ENCODE measurements around the gene HMGXB4. TPM values are rescaled to one million over a fixed set of nuclear protein-coding genes. Genes with fewer than 3 reads are reported as not detected.
A peak's percentile ranks its signal among the peaks of the same experiment; 100 is the strongest.

HMGXB4 gene
- total and polyA plus RNA-seq, 9 of the 15 experiments (the other 6 are each of a cell fraction or from before 2014, with no cell fraction given), result 9.9 to 31.4 (median 24.8) TPM

GRCh38 chr22:35212009-35212408 lies 45.3 kb upstream of the HMGXB4 start (continued):
- peak; percentile 47; the same call in 1 of the 2 replicates for TF ChIP-seq MGA (IDR thresholded peaks at IDR 0.05)
- TF ChIP-seq TEAD1 (CRISPR knock-in tag; IDR thresholded peaks at IDR 0.05), result peak; percentile 97 to 98
- no peak for TF ChIP-seq ZNF146 (CRISPR knock-in tag; IDR thresholded peaks at IDR 0.05; ENCODE audit: unreplicated experiment)
- peak; percentile 51; the same call in 1 of the 2 replicates for TF ChIP-seq BCOR (IDR thresholded peaks at IDR 0.05)
- TF ChIP-seq RFX1 (IDR thresholded peaks at IDR 0.05), result no peak
- no peak for TF ChIP-seq NCOA2 (IDR thresholded peaks at IDR 0.05; ENCODE audit: partially characterized antibody in 2 of 2)
- TF ChIP-seq BHLHE40 (IDR thresholded peaks at IDR 0.05; ENCODE audit: low read length), result peak; percentile 61; the same call in 1 of the 2 replicates
- TF ChIP-seq HMGN3 (IDR thresholded peaks at IDR 0.05; ENCODE audit: borderline replicate concordance, extremely low read depth, insufficient read length, low read depth, low read length), result peak; percentile 36
- TF ChIP-seq, protein P1, sequence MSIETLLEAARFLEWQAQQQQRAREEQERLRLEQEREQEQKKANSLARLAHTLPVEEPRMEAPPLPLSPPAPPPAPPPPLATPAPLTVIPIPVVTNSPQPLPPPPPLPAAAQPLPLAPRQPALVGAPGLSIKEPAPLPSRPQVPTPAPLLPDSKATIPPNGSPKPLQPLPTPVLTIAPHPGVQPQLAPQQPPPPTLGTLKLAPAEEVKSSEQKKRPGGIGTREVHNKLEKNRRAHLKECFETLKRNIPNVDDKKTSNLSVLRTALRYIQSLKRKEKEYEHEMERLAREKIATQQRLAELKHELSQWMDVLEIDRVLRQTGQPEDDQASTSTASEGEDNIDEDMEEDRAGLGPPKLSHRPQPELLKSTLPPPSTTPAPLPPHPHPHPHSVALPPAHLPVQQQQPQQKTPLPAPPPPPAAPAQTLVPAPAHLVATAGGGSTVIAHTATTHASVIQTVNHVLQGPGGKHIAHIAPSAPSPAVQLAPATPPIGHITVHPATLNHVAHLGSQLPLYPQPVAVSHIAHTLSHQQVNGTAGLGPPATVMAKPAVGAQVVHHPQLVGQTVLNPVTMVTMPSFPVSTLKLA (conservative IDR thresholded peaks at IDR 0.05), result peak; percentile 74 to 88
- TF ChIP-seq RUNX1 (IDR thresholded peaks at IDR 0.05; ENCODE audit: low read depth), result 0 out of 2 replicates have a peak, but pooled peaks have one; percentile 67
- TF ChIP-seq FIP1L1 (IDR thresholded peaks at IDR 0.05; ENCODE audit: low read depth, low read length, poor library complexity, severe bottlenecking), result no peak
- TF ChIP-seq DPF2 (IDR thresholded peaks at IDR 0.05), result peak; percentile 96
- TF ChIP-seq, protein P2, sequence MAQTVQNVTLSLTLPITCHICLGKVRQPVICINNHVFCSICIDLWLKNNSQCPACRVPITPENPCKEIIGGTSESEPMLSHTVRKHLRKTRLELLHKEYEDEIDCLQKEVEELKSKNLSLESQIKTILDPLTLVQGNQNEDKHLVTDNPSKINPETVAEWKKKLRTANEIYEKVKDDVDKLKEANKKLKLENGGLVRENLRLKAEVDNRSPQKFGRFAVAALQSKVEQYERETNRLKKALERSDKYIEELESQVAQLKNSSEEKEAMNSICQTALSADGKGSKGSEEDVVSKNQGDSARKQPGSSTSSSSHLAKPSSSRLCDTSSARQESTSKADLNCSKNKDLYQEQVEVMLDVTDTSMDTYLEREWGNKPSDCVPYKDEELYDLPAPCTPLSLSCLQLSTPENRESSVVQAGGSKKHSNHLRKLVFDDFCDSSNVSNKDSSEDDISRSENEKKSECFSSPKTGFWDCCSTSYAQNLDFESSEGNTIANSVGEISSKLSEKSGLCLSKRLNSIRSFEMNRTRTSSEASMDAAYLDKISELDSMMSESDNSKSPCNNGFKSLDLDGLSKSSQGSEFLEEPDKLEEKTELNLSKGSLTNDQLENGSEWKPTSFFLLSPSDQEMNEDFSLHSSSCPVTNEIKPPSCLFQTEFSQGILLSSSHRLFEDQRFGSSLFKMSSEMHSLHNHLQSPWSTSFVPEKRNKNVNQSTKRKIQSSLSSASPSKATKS (CRISPR knock-in tag; IDR thresholded peaks at IDR 0.05), result no peak
- 0 out of 2 replicates have a peak, but pooled peaks have one; percentile 24 for TF ChIP-seq MEF2D (tag; conservative IDR thresholded peaks at IDR 0.05; ENCODE audit: low read depth)
